Activated T-helper 1 cell treated with Interleukin-2 at 50 U/mL for 16 hours (primary cell): ENCODE results near the gene EFEMP2.

Experiments
- DNase-seq: peaks from one replicate; pipeline ENCODE4 v3.0.0-alpha.2; 2020; ENCODE audit warnings: low read depth

Gene EFEMP2

GRCh38 chr11:65872586-65873317, at the start of gene EFEMP2:
TSS of gene EFEMP2 (minus strand) at chr11:65872800. CDS start at chr11:65872354, 446 bp downstream.
- no peak for DNase-seq

- DNase-seq, result no peak
Observed at GRCh38 chr11:65921876-65922275, 49.3 kb upstream of the EFEMP2 start.

DNA sequence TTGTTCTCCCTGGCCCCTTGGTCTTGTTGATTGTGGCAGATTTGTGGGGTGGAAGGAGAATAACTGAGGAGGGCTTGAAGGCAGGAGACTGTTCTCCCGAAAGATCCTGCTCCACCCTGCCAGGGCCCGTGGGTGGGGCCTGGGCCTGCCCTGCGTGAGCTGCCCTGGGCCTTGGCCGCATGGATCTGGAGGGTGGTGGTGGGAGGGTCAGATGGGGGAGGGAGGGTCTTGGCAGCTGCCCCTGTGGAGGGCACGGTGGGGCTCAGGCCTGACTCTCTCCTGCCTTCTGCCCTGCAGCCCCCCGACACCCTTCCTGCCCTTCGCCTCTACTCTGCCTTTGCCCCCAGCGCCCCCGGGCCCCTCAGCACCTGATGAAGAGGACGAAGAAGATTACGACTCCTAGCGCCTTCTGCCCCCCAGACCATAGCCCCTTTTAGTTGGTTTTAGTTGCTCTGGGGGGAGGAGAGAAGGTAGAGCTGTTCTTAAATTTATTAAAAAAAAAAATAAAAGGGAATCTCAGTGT, 48.5 kb upstream of the EFEMP2 start:
- no peak for DNase-seq

DNA sequence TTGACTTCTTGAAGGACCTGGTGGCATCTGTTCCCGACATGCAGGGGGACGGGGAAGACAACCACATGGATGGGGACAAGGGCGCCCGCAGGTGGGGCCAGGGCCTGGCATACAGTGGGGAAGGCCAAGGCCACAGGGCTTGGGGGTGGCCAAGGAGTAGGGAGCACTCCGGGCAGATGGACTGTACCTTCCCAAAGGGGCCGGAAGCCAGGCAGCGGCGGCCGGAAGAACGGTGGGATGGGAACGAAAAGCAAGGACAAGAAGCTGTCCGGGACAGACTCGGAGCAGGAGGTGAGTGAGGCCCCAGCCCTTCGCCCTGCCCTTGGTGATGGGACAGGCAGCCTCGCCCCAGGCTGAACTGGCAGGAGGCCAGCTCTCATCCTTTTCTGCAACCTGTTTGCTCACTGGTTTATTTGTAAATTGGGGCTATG, 47.8 kb upstream of the EFEMP2 start:
- DNase-seq, result no peak

DNA sequence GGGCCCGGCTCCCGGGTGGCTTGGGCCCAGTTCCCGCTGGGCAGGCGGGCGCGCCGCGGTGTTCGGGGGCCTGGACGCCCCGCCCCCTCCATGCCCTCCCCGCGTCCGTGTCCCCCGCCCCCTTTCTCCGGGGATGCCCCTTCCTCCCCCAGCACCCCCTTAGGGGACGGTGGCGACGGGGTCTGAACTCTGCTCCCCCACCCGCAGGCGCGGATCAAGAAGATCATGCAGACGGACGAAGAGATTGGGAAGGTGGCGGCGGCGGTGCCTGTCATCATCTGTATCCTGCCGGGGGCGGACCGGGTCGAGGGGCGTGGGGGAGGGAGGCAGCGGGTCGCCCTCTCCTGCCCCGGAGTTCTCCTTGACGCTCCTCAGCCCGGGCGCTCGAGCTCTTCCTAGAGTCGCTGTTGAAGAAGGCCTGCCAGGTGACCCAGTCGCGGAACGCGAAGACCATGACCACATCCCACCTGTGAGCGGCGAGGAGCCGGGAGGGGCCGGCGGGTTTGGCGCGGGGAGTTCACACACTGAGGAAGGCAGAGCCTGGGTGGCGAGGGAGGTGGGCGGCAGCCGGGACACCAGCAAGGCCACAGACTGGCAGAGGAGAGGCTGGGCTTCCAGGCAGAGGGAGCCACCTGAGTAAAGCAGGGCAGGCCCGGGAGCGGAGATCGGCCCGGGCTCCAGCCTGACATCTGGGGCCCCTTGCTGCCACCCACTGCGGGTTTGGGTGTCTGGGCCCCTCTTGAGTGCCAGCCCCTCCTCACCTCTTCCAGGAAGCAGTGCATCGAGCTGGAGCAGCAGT, 47.2 kb upstream of the EFEMP2 start:
- DNase-seq, result peak; percentile 49

DNA sequence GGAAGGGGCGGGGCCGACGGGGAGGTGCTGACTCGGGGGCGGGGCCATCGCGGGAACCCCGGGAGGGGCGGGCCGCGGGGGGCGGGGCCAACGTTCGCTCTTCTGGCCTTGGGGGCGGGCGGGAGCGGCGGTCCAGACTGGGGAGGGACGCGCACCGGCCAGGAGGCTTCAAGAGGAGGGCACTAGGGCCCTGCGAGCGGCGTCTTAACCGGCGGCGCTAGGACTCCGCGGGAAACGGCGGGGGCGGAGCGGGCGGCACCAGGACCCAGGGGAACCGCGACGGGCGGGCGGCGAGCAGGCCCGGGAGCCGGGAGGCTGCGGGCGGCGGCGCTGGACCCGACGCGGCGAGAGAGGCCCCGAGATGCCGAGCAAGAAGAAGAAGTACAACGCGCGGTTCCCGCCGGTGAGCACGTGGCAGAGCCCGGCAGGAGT, 46.6 kb upstream of the EFEMP2 start, which contains the start of gene DRAP1:
Gene DRAP1, plus strand, starts transcription at position 286 of the 432 bp plus-strand sequence. Its CDS starts 76 bp downstream, at position 362.
- peak; percentile 100 for DNase-seq

- DNase-seq, result no peak
Observed at GRCh38 chr11:65918211-65919140, 45.9 kb upstream of the EFEMP2 start, which contains the start of gene C11orf68. TSS of gene C11orf68 (minus strand) at chr11:65919062. CDS start at chr11:65919031, 31 bp downstream.

GRCh38 chr11:65917434-65918210, 45.0 kb upstream of the EFEMP2 start:
- no peak for DNase-seq

DNA sequence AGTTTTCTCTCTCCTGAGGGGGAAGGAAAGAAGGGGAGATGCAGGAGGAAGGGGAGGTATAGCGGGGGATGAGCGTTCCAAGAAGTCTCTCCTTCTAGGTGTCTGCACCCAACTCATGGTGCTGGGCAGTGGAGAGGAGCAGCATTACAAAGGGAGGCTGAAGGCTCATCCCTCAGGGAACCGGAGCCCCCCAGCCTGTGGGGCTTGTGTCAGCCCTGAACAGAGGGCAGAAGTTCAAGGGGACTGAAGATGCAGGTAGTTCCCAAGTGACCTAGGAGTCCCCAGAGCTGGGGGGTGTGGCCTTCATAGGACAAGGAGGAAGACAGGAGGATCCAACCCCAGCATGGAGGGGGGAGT, 44.5 kb upstream of the EFEMP2 start:
- no peak for DNase-seq

DNA sequence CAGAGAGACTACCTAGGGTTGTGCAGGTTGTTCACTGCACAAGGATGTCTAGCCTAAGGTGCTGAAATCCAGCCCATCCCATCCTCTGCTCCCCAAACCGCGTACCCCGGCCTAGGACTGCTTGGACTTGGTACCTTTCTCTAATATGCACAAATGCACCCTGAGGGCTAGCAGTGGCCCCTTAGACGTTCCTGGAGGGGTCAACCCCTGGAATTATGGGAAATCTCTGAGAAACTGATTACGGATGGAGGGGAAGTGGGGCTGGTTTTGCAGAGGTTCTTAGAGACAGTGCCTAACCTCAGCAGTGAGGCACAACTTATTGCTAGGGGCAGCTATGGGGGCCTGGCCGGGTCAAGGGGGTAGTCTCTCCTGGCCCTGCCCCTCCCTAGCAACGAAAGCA, 43.8 kb upstream of the EFEMP2 start:
- no peak for DNase-seq

DNA sequence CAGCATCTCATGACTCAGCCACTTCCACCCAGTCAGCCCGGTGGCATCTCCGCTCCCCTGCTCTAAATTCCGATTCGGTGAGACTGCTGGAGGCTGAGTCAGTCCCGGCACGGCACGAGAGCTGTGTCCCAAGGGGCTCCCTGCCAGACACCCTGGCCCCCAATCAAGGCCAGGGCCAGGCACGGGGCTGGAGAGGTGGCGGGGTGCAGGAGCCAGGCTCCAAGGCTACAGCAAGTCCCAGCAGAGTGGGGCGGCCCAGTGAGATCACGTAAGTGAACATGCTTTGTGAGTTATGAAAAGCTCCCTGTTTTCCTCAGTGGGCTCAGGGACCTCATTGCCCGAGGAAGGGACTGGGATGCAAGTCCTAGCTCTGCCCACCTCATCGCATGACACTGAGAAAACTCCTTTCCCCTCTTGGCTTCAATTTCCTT, 43.2 kb upstream of the EFEMP2 start:
- DNase-seq, result no peak

DNA sequence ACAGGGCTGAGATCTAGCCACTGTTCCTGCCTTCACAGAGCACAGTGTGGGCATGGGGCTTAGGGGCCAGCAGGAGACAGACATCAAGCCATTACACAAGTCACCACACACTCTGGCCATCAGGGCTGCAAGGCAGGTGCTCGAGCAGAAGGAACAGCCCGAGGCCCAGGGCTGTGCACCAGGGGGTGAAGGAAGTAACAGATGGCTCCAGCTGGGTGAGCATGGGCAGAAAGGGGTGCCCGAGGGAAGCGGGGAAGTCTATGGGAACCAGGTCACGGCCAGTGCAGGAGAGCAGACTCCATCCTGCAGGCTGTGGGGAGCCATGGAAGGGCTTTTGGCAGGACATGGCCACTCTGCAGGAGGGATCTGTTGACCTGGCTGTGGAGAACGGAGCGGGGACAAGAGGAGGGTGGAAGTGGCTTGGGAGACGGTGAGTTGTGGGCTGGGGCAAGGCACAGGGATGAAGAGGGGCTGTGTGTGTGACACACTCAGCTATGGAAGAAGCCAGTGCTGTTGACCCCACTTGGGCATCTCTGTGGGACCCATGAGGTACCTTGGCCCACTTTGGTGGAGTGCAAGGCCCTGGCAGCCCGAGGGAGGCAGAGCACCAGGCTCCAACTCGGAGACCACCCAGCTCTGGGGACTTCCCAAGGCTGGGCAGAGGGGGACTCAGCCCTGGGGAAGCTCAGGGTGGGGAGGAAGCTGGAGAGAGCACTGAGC, 42.7 kb upstream of the EFEMP2 start:
- no peak for DNase-seq

- no peak for DNase-seq
Observed at GRCh38 chr11:65912845-65913244, 40.2 kb upstream of the EFEMP2 start.

DNA sequence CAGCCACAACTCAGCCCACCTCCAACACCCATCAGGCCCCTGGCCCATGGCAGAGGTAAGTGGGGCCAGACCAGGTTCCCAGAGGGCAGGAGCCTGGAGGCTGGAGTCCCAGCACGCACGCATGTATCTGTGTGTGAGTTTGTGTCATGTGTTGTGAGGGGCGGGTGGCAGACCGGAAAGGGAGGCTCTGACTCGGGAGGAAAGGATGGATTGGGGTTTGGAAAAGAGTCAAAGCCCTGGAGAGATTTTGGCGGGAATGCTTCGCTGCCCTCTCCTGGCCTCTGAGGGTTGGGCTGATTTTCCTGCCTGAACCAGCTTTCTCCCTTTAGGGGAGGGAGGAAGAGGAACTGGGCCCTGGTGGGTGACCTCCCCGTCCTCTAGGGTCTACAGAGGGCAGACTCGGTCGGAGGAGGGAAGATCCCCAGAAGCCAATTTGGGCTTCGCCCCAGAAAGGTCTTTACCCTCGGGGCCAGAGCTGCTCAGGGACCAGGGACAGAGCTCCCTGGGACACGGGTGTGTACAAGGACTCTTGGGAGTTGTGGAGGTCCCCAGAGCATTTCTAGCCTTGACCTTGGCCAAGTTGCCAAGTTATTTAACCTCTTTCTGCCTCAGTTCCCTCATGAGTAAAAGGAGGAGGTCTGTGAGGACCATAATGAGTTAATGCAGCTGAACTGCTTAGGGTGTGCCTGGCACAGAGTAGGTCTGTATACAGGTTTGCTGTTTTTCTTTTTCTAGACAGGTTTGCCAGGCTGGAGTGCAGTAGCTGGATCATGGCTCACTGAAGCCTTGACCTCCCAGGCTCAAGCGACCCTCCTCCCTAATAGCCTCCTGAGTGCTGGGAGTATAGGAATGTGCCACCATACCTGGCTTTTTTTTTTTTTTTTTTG, 39.3 kb upstream of the EFEMP2 start:
- DNase-seq, result no peak

DNA sequence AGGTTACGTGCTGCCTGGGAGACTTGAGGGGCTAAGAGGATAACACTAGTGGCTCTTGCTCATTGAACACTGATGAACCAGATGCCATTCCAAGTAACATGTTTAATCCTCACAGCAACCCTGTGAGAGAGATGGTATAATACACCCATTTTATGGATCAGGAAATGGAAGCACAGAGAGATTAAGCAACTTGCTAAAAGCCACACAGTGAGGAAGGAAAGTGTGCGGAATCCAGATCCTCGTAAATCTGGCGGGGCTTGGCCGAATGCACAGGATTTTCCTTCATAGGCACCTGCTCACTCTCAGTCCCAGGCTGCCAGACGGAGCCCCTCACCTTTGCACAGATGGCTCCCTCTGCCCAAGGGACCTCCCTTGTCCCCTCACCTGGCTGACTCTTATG, 35.3 kb upstream of the EFEMP2 start:
- DNase-seq, result no peak

GRCh38 chr11:65906602-65907001, 34.0 kb upstream of the EFEMP2 start:
- DNase-seq, result no peak

GRCh38 chr11:65903715-65904114, 31.1 kb upstream of the EFEMP2 start:
- no peak for DNase-seq

DNA sequence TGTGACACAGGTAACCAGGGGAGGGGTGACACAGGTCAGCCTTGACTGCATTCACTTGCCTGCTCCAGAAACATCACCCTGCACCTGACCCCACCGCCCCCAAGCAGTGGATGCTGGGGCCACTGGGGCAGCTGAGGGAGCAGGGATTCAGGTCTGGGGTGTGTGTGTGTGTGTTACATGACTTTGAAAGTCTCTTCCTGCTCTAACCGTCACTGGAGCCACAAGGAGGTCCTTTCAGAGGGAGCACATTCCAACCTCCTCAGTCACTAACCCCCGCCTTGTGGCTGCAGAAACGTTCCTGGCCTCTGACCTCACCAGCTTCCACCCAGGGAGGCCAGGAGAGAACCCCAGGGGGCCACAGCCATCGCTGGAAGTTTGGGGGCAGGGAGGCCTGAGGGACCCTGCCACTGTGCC, 30.5 kb upstream of the EFEMP2 start:
- no peak for DNase-seq

- no peak for DNase-seq
Observed at GRCh38 chr11:65900899-65901180, 28.2 kb upstream of the EFEMP2 start.
